Colonic mucosa (tissue), 4 donors: ENCODE results near the gene TBX3. TPM values are rescaled to one million over a fixed set of nuclear protein-coding genes. Genes with fewer than 3 reads are reported as not detected.
"Not testable (repeated sequence)": the region's sequence is repeated elsewhere in the genome, so short reads cannot be mapped to it uniquely, and the experiment has no call there.

Experiments
- DNase-seq: peaks from one replicate; pipeline ENCODE4 v3.0.0-alpha.2; 2020
- H3K27ac ChIP-seq: fragments of 200-600 bp; one replicate; pipeline ENCODE4 v1.8.0; 2021
- H3K27me3 ChIP-seq: fragments of 200-600 bp; one replicate; pipeline ENCODE4 v1.8.0; 2021
- H3K36me3 ChIP-seq: fragments of 200-600 bp; one replicate; pipeline ENCODE4 v1.8.0; 2021
- H3K4me1 ChIP-seq: fragments of 200-600 bp; one replicate; pipeline ENCODE4 v1.8.0; 2021; ENCODE audit warnings: mild to moderate bottlenecking
- H3K4me3 ChIP-seq: fragments of 200-600 bp; one replicate; pipeline ENCODE4 v1.8.0; 2021
- H3K9ac ChIP-seq, 2 donors: one replicate each; pipeline ENCODE4 v1.7.0; 2013; ENCODE audit warnings: control low read depth in 2 of 2, low read depth in 2 of 2, low read length in 2 of 2
- H3K9me3 ChIP-seq: fragments of 200-600 bp; one replicate; pipeline ENCODE4 v1.8.0; 2021
- CTCF ChIP-seq: fragments of 200-600 bp; IDR thresholded peaks from one replicate; pipeline ENCODE4 v1.8.0; 2022; ENCODE audit warnings: antibody characterized with exemption, mild to moderate bottlenecking
- intact Hi-C: fragments of 100-400 bp; cut with DNase I; formaldehyde crosslinking; loops from one replicate; pipeline ENCODE4 v1.14.1; 2022
- total RNA-seq, 2 donors: library from RNA; stranded (reverse); fragmentation: NEBNext Ultra II Directional in 1 of 2; extraction: Animal tissue kit (Norgen Biotek cat#: 25700) in 1 of 2; gene quantifications; one replicate each; pipeline ENCODE4 v1.2.1, GENCODE V29; 2021
- donor health status: healthy.
- donor health status: DM: no; HTN: no; CAD: no.
- donor health status: DM: no; HTN: no; CAD: no.

The TBX3 gene
- total RNA-seq, 2 donors from 2014 or later, result 4.8 to 7.2 TPM

GRCh38 chr12:114721266-114721665 lies 37.3 kb upstream of the TBX3 start:
- DNase-seq, result no peak
- intact Hi-C loops, result no loop called here
- H3K9me3 ChIP-seq, result no peaks in the 10 kb centered on the region
- H3K4me1 ChIP-seq, result no peaks in the 10 kb centered on the region
- no peak for TF ChIP-seq CTCF
- H3K27me3 ChIP-seq, result no peaks in the 10 kb centered on the region
- H3K4me3 ChIP-seq, result no peak overlapping the region
- no peak overlapping the region for H3K9ac ChIP-seq
- no peak overlapping the region for H3K27ac ChIP-seq
- H3K36me3 ChIP-seq, result no peaks in the 10 kb centered on the region

- no peaks in the 10 kb centered on the region for H3K9me3 ChIP-seq
- DNase-seq, result no peak
- TF ChIP-seq CTCF, result no peak
- intact Hi-C loops, result no loop called here
- H3K4me1 ChIP-seq, result no peaks in the 10 kb centered on the region
- no peaks in the 10 kb centered on the region for H3K36me3 ChIP-seq
- no peaks in the 10 kb centered on the region for H3K27me3 ChIP-seq
- no peak overlapping the region for H3K27ac ChIP-seq
- H3K9ac ChIP-seq, result no peak overlapping the region
- no peak overlapping the region for H3K4me3 ChIP-seq
Observed at GRCh38 chr12:114713466-114714215, 29.7 kb upstream of the TBX3 start.

GRCh38 chr12:114711689-114712152 lies 27.7 kb upstream of the TBX3 start:
- no peaks in the 10 kb centered on the region for H3K27me3 ChIP-seq
- no peak overlapping the region for H3K9ac ChIP-seq
- no peak for DNase-seq
- H3K27ac ChIP-seq, result no peak overlapping the region
- no peaks in the 10 kb centered on the region for H3K9me3 ChIP-seq
- TF ChIP-seq CTCF, result no peak
- H3K4me1 ChIP-seq, result no peaks in the 10 kb centered on the region
- no peaks in the 10 kb centered on the region for H3K36me3 ChIP-seq
- no peak overlapping the region for H3K4me3 ChIP-seq
- intact Hi-C loops, result no loop called here

GRCh38 chr12:114710151-114710550 lies 26.2 kb upstream of the TBX3 start:
- Histone ChIP-seq H3K4me1 (no peaks in the 10 kb centered on the region), H3K9me3 (no peaks in the 10 kb centered on the region), H3K36me3 (no peaks in the 10 kb centered on the region), H3K9ac (no peak overlapping the region), H3K4me3 (no peak overlapping the region), H3K27me3 (no peaks in the 10 kb centered on the region), H3K27ac (no peak overlapping the region)
- TF ChIP-seq CTCF, result no peak
- intact Hi-C loops, result no loop called here
- DNase-seq, result no peak

- H3K36me3 ChIP-seq, result no peaks in the 10 kb centered on the region
- H3K4me3 ChIP-seq, result no peak overlapping the region
- H3K9ac ChIP-seq, result no peak overlapping the region
- TF ChIP-seq CTCF, result no peak
- H3K27ac ChIP-seq, result no peak overlapping the region
- intact Hi-C loops, result no loop called here
- no peaks in the 10 kb centered on the region for H3K4me1 ChIP-seq
- DNase-seq, result no peak
- H3K27me3 ChIP-seq, result no peaks in the 10 kb centered on the region
- no peaks in the 10 kb centered on the region for H3K9me3 ChIP-seq
Observed at GRCh38 chr12:114709112-114709511, 25.1 kb upstream of the TBX3 start.

- intact Hi-C loops, H3K27me3 ChIP-seq, H3K9ac ChIP-seq, H3K9me3 ChIP-seq, H3K27ac ChIP-seq, H3K4me3 ChIP-seq, DNase-seq, H3K4me1 ChIP-seq, H3K36me3 ChIP-seq: not testable (repeated sequence)
Observed at GRCh38 chr12:114708598-114708997, 24.6 kb upstream of the TBX3 start.
